Panc1 (cell line): ENCODE data around the gene SLC16A7. TPM values are rescaled to one million over a fixed set of nuclear protein-coding genes. Genes with fewer than 3 reads are reported as not detected.

Experiments used
- ATAC-seq: fragments of 200-7000 bp; cut with Tn5 transposase; 2 replicates; pipeline ENCODE4 v1.9.1; 2020; ENCODE audit warnings: mild to moderate bottlenecking, moderate library complexity
- BruUV-seq: library from RNA; stranded (reverse); fragments of 400-500 nt; replicated peaks from 2 replicates; lab custom pipeline; 2021; lab: Mats Ljungman, UMichigan
- CTCF ChIA-PET: fragments of 300-600 bp; sonication (Branson Sonifier 250); formaldehyde crosslinking; loops from one replicate; lab custom pipeline; 2022; ENCODE audit warnings: antibody characterized with exemption; lab: Charles Lee
- POLR2A ChIA-PET: fragments of 300-600 bp; sonication (Branson Sonifier 250); formaldehyde crosslinking; loops from one replicate; lab custom pipeline; 2022; ENCODE audit warnings: antibody characterized with exemption; lab: Charles Lee
- DNase-seq: peaks from one replicate; pipeline ENCODE4 v3.0.0-alpha.2; 2010; ENCODE audit warnings: low read depth, low spot score
- H3K27ac ChIP-seq: 2 replicates; pipeline ENCODE4 v1.5.1; 2011; ENCODE audit warnings: mild to moderate bottlenecking, low read length, inconsistent platforms
- H3K27me3 ChIP-seq: fragments of 200-500 bp; sonication (Bioruptor generic); 2 replicates; pipeline ENCODE4 v1.6.0; 2014; ENCODE audit warnings: low read length, inconsistent platforms; ENCODE audit not compliant: control insufficient read depth, insufficient read depth
- H3K36me3 ChIP-seq: fragments of 200-500 bp; sonication (Bioruptor generic); 2 replicates; pipeline ENCODE4 v1.5.1; 2014; ENCODE audit warnings: inconsistent platforms, mild to moderate bottlenecking, low read length, moderate library complexity; ENCODE audit not compliant: control insufficient read depth, insufficient read depth
- H3K4me1 ChIP-seq: 2 replicates; pipeline ENCODE4 v1.5.1; 2011; ENCODE audit warnings: inconsistent platforms, mild to moderate bottlenecking, low read length, moderate library complexity; ENCODE audit not compliant: control insufficient read depth, insufficient read depth
- H3K4me3 ChIP-seq, 2 experiments: 2 replicates each; pipeline ENCODE4 v1.5.1; 2011 to 2012; ENCODE audit warnings: low read depth in 2 of 2, low read length in 2 of 2, mild to moderate bottlenecking in 2 of 2, inconsistent platforms in 1 of 2, moderate library complexity in 1 of 2
- H3K9me3 ChIP-seq: fragments of 200-500 bp; sonication (Bioruptor generic); 2 replicates; pipeline ENCODE4 v1.5.1; 2014; ENCODE audit warnings: low read depth, mild to moderate bottlenecking, inconsistent platforms, low read length, moderate library complexity; ENCODE audit not compliant: control insufficient read depth, insufficient read depth
- POLR2AphosphoS5 ChIP-seq: IDR thresholded peaks from 2 replicates; pipeline ENCODE4 v1.6.1; 2012; ENCODE audit warnings: mild to moderate bottlenecking, low read depth, low read length, moderate library complexity
- REST ChIP-seq, 2 experiments: IDR thresholded peaks; 2 replicates each; pipeline ENCODE4 v1.6.1; 2011 to 2012; ENCODE audit warnings: low read depth in 2 of 2, control low read depth in 1 of 2, low read length in 1 of 2, mild to moderate bottlenecking in 1 of 2, moderate library complexity in 1 of 2; ENCODE audit not compliant: insufficient read depth in 1 of 2
- SIN3A ChIP-seq: IDR thresholded peaks from 2 replicates; pipeline ENCODE4 v1.6.1; 2012; ENCODE audit warnings: low read depth, mild to moderate bottlenecking, low read length, moderate library complexity, borderline replicate concordance; ENCODE audit not compliant: insufficient read depth
- TCF7L2 ChIP-seq: IDR thresholded peaks from 2 replicates; pipeline ENCODE4 v1.6.1; 2011; ENCODE audit warnings: mild to moderate bottlenecking, low read depth, low read length, inconsistent platforms
- in situ Hi-C: cut with HindIII; loops from 2 replicates; pipeline ENCODE4 v1.10.0; 2016; ENCODE audit warnings: low sequenced_read_pairs, low pct_unique_long_range_greater_than_20kb
- intact Hi-C: fragments of 100-400 bp; cut with micrococcal nuclease; formaldehyde crosslinking; loops from one replicate; pipeline ENCODE4 v1.10.0; 2022; ENCODE audit not compliant: unreplicated experiment
- total RNA-seq: library from RNA; stranded (reverse); gene quantifications from one replicate; pipeline ENCODE4 v1.2.1, GENCODE V29; 2021; ENCODE audit not compliant: unreplicated experiment
- TF ChIP-seq, protein P1 (sequence below): fragments of 450-650 bp; IDR thresholded peaks from 2 replicates; pipeline ENCODE4 v1.5.1; 2017; ENCODE audit warnings: mild to moderate bottlenecking

SLC16A7 gene
- total RNA-seq, 1 experiment from 2014 or later = 0.33 TPM

DNA sequence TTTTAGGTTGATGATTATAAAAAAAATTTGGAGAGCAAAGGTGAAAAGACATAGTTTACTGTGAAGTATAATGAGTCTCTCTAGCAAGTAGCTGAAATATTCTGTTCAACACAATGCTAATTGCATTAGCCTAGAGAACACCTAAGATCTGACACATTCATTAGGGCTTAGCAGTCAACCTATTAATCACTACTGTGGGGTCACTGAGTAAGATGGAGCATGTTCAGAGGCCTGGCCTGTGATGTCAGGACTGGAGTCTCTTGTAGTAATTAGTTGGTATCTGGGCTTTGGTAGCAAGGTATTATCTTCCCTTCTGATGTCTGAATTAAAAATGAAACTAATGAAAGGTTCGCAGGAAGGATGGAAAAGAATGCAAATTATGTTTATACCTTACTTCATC is 112.7 kb downstream of the SLC16A7 start:
- CTCF ChIA-PET = no interaction called here
- intact Hi-C loops = no loop called here
- no peak for ATAC-seq

GRCh38 chr12:59710004-59710628 is 114.3 kb downstream of the SLC16A7 start:
- DNase-seq (no peak), ATAC-seq (no peak)
- POLR2A ChIA-PET = no interaction called here
- Histone ChIP-seq H3K27ac (no peak overlapping the region), H3K27me3 (no peaks in the 10 kb centered on the region), H3K9me3 (no peaks in the 10 kb centered on the region), H3K4me3 (no peak overlapping the region), H3K4me1 (no peaks in the 10 kb centered on the region), H3K36me3 (no peaks in the 10 kb centered on the region)
- intact Hi-C loops (no loop called here), in situ Hi-C loops (no loop called here)
- TF ChIP-seq, protein P1, sequence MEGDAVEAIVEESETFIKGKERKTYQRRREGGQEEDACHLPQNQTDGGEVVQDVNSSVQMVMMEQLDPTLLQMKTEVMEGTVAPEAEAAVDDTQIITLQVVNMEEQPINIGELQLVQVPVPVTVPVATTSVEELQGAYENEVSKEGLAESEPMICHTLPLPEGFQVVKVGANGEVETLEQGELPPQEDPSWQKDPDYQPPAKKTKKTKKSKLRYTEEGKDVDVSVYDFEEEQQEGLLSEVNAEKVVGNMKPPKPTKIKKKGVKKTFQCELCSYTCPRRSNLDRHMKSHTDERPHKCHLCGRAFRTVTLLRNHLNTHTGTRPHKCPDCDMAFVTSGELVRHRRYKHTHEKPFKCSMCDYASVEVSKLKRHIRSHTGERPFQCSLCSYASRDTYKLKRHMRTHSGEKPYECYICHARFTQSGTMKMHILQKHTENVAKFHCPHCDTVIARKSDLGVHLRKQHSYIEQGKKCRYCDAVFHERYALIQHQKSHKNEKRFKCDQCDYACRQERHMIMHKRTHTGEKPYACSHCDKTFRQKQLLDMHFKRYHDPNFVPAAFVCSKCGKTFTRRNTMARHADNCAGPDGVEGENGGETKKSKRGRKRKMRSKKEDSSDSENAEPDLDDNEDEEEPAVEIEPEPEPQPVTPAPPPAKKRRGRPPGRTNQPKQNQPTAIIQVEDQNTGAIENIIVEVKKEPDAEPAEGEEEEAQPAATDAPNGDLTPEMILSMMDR = no peak
- TF ChIP-seq SIN3A = no peak
- no peak for TF ChIP-seq REST (IDR thresholded peaks at IDR 0.05; ENCODE audit: insufficient read depth in 1 of 2, low read depth in 2 of 2, low read length in 1 of 2)
- TF ChIP-seq TCF7L2 = no peak
- TF ChIP-seq POLR2AphosphoS5 = no peak
- CTCF ChIA-PET = no interaction called here
- no TSS peak for BruUV-seq

More for the DNA sequence above, 112.7 kb downstream of the SLC16A7 start:
- Histone ChIP-seq H3K9me3 (no peaks in the 10 kb centered on the region), H3K4me3 (no peak overlapping the region), H3K4me1 (no peaks in the 10 kb centered on the region), H3K27ac (no peak overlapping the region), H3K36me3 (no peaks in the 10 kb centered on the region), H3K27me3 (no peaks in the 10 kb centered on the region)
- BruUV-seq = no TSS peak
- TF ChIP-seq, protein P1 = no peak
- TF ChIP-seq REST (IDR thresholded peaks at IDR 0.05; ENCODE audit: insufficient read depth in 1 of 2, low read depth in 2 of 2, low read length in 1 of 2) = no peak
- no peak for TF ChIP-seq TCF7L2
- TF ChIP-seq SIN3A = no peak
- TF ChIP-seq POLR2AphosphoS5 = no peak
- in situ Hi-C loops = no loop called here
- POLR2A ChIA-PET = no interaction called here
- no peak for DNase-seq
